ENCODE measurements around the gene SLC16A9.

GRCh38 chr10:59753267-59753666, 43.6 kb upstream of the SLC16A9 start, which contains the start of gene MRLN:
- TF ChIP-seq TCF4 (CRISPR knock-in tag; IDR thresholded peaks at IDR 0.05; ENCODE audit: borderline replicate concordance) (no peak), CREB5 (CRISPR knock-in tag; IDR thresholded peaks at IDR 0.05; ENCODE audit: low read depth) (no peak), CSDC2 (CRISPR knock-in tag; IDR thresholded peaks at IDR 0.05) (no peak), PATZ1 (CRISPR knock-in tag; IDR thresholded peaks at IDR 0.05; ENCODE audit: borderline replicate concordance) (no peak), PPARA (CRISPR knock-in tag; IDR thresholded peaks at IDR 0.05; ENCODE audit: borderline replicate concordance) (no peak), ZFP30 (CRISPR knock-in tag; IDR thresholded peaks at IDR 0.05) (no peak), TSHZ2 (CRISPR knock-in tag; IDR thresholded peaks at IDR 0.05) (no peak), RARB (CRISPR knock-in tag; IDR thresholded peaks at IDR 0.05) (no peak), TOX (CRISPR knock-in tag; IDR thresholded peaks at IDR 0.05; ENCODE audit: borderline replicate concordance) (no peak)
- TF ChIP-seq, protein P1, sequence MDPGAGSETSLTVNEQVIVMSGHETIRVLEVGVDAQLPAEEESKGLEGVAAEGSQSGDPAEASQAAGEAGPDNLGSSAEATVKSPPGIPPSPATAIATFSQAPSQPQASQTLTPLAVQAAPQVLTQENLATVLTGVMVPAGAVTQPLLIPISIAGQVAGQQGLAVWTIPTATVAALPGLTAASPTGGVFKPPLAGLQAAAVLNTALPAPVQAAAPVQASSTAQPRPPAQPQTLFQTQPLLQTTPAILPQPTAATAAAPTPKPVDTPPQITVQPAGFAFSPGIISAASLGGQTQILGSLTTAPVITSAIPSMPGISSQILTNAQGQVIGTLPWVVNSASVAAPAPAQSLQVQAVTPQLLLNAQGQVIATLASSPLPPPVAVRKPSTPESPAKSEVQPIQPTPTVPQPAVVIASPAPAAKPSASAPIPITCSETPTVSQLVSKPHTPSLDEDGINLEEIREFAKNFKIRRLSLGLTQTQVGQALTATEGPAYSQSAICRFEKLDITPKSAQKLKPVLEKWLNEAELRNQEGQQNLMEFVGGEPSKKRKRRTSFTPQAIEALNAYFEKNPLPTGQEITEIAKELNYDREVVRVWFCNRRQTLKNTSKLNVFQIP (CRISPR knock-in tag; IDR thresholded peaks at IDR 0.05; ENCODE audit: borderline replicate concordance, low read depth) = no peak
